T-helper 2 cell treated with Interferon-gamma antibody and Interleukin-4, amounts not matched to agents 5 μg/mL and 100 μg/mL, for 36 hours (primary cell): ENCODE results near the gene CHCHD3.

ENCODE experiments used
- DNase-seq: peaks from one replicate; pipeline ENCODE4 v3.0.0; 2021; ENCODE audit warnings: low spot score
- H3K27ac Mint-ChIP-seq: one replicate; pipeline ENCODE4 v1.8.0; 2021; ENCODE audit warnings: mild to moderate bottlenecking, mixed read lengths
- H3K27me3 Mint-ChIP-seq: one replicate; pipeline ENCODE4 v1.8.0; 2021; ENCODE audit warnings: low read depth, mixed read lengths
- H3K36me3 Mint-ChIP-seq: one replicate; pipeline ENCODE4 v1.8.0; 2021; ENCODE audit warnings: low read depth, mixed read lengths
- H3K4me1 Mint-ChIP-seq: one replicate; pipeline ENCODE4 v1.8.0; 2021; ENCODE audit warnings: low read depth, mixed read lengths
- H3K4me3 Mint-ChIP-seq: one replicate; pipeline ENCODE4 v1.8.0; 2022; ENCODE audit warnings: mild to moderate bottlenecking, moderate library complexity, mixed read lengths
- H3K9me3 Mint-ChIP-seq: one replicate; pipeline ENCODE4 v1.8.0; 2021; ENCODE audit warnings: mixed read lengths

CHCHD3 gene

GRCh38 chr7:133023370-133024071 is 58.4 kb downstream of the CHCHD3 start:
- Mint-ChIP-seq H3K27ac (no peak overlapping the region), H3K36me3 (peaks cover 13% of the 10 kb centered on the region), H3K4me3 (no peak overlapping the region), H3K4me1 (no peaks in the 10 kb centered on the region), H3K27me3 (no peaks in the 10 kb centered on the region), H3K9me3 (no peaks in the 10 kb centered on the region)
- no peak for DNase-seq

- Mint-ChIP-seq H3K9me3 (no peaks in the 10 kb centered on the region), H3K27me3 (no peaks in the 10 kb centered on the region), H3K27ac (no peak overlapping the region), H3K4me1 (no peaks in the 10 kb centered on the region), H3K36me3 (peaks cover 13% of the 10 kb centered on the region), H3K4me3 (no peak overlapping the region)
- DNase-seq, result no peak
Measured at GRCh38 chr7:133022661-133023060, 59.2 kb downstream of the CHCHD3 start.

GRCh38 chr7:133021196-133021595 is 60.7 kb downstream of the CHCHD3 start:
- Mint-ChIP-seq H3K9me3 (no peaks in the 10 kb centered on the region), H3K27ac (no peak overlapping the region), H3K4me1 (no peaks in the 10 kb centered on the region), H3K36me3 (peaks cover 10% of the 10 kb centered on the region), H3K27me3 (no peaks in the 10 kb centered on the region), H3K4me3 (no peak overlapping the region)
- no peak for DNase-seq

- H3K27me3 Mint-ChIP-seq, result no peaks in the 10 kb centered on the region
- DNase-seq, result no peak
- peaks cover 12% of the 10 kb centered on the region for H3K36me3 Mint-ChIP-seq
- no peaks in the 10 kb centered on the region for H3K9me3 Mint-ChIP-seq
- no peak overlapping the region for H3K4me3 Mint-ChIP-seq
- no peak overlapping the region for H3K27ac Mint-ChIP-seq
- no peaks in the 10 kb centered on the region for H3K4me1 Mint-ChIP-seq
Measured at GRCh38 chr7:133020496-133020895, 61.4 kb downstream of the CHCHD3 start.

- Mint-ChIP-seq H3K4me1 (no peaks in the 10 kb centered on the region), H3K27me3 (no peaks in the 10 kb centered on the region), H3K4me3 (no peak overlapping the region), H3K9me3 (no peaks in the 10 kb centered on the region), H3K27ac (no peak overlapping the region), H3K36me3 (peaks cover 12% of the 10 kb centered on the region)
- DNase-seq, result no peak
Measured at GRCh38 chr7:133019590-133019989, 62.3 kb downstream of the CHCHD3 start.

GRCh38 chr7:133016604-133017003 is 65.3 kb downstream of the CHCHD3 start:
- H3K27me3 Mint-ChIP-seq, result no peaks in the 10 kb centered on the region
- H3K27ac Mint-ChIP-seq, result no peak overlapping the region
- no peak overlapping the region for H3K4me3 Mint-ChIP-seq
- peaks cover 8% of the 10 kb centered on the region for H3K36me3 Mint-ChIP-seq
- no peaks in the 10 kb centered on the region for H3K9me3 Mint-ChIP-seq
- DNase-seq, result no peak
- no peaks in the 10 kb centered on the region for H3K4me1 Mint-ChIP-seq

- Mint-ChIP-seq H3K27me3 (no peaks in the 10 kb centered on the region), H3K4me1 (no peaks in the 10 kb centered on the region), H3K4me3 (no peak overlapping the region), H3K27ac (no peak overlapping the region), H3K9me3 (no peaks in the 10 kb centered on the region), H3K36me3 (peaks cover 3% of the 10 kb centered on the region)
- DNase-seq, result no peak
Measured at GRCh38 chr7:133015888-133016287, 66.0 kb downstream of the CHCHD3 start.

GRCh38 chr7:133011746-133012145 is 70.1 kb downstream of the CHCHD3 start:
- no peaks in the 10 kb centered on the region for H3K4me1 Mint-ChIP-seq
- H3K27me3 Mint-ChIP-seq, result no peaks in the 10 kb centered on the region
- no peaks in the 10 kb centered on the region for H3K9me3 Mint-ChIP-seq
- peaks cover 3% of the 10 kb centered on the region for H3K36me3 Mint-ChIP-seq
- no peak for DNase-seq
- no peak overlapping the region for H3K27ac Mint-ChIP-seq
- no peak overlapping the region for H3K4me3 Mint-ChIP-seq

GRCh38 chr7:133009426-133010252 is 72.3 kb downstream of the CHCHD3 start:
- H3K27me3 Mint-ChIP-seq, result no peaks in the 10 kb centered on the region
- no peaks in the 10 kb centered on the region for H3K36me3 Mint-ChIP-seq
- no peak overlapping the region for H3K27ac Mint-ChIP-seq
- H3K9me3 Mint-ChIP-seq, result no peaks in the 10 kb centered on the region
- H3K4me1 Mint-ChIP-seq, result no peaks in the 10 kb centered on the region
- H3K4me3 Mint-ChIP-seq, result no peak overlapping the region
- DNase-seq, result no peak

GRCh38 chr7:133007961-133008360 is 73.9 kb downstream of the CHCHD3 start:
- Mint-ChIP-seq H3K4me1 (peaks cover 2% of the 10 kb centered on the region), H3K36me3 (peaks cover 2% of the 10 kb centered on the region)

GRCh38 chr7:133003052-133003910 is 78.6 kb downstream of the CHCHD3 start:
- Mint-ChIP-seq H3K4me3 (no peak overlapping the region), H3K4me1 (peaks cover 11% of the 10 kb centered on the region), H3K36me3 (peaks cover 2% of the 10 kb centered on the region), H3K27ac (no peak overlapping the region), H3K27me3 (no peaks in the 10 kb centered on the region), H3K9me3 (no peaks in the 10 kb centered on the region)
- no peak for DNase-seq

More at GRCh38 chr7:133007961-133008360, 73.9 kb downstream of the CHCHD3 start:
- H3K27me3 Mint-ChIP-seq, result no peaks in the 10 kb centered on the region
- no peaks in the 10 kb centered on the region for H3K9me3 Mint-ChIP-seq
- H3K27ac Mint-ChIP-seq, result no peak overlapping the region
- no peak overlapping the region for H3K4me3 Mint-ChIP-seq
- DNase-seq, result no peak

GRCh38 chr7:133001727-133002126 is 80.2 kb downstream of the CHCHD3 start:
- Mint-ChIP-seq H3K4me1 (peaks cover 11% of the 10 kb centered on the region), H3K27me3 (no peaks in the 10 kb centered on the region), H3K9me3 (no peaks in the 10 kb centered on the region), H3K36me3 (peaks cover 2% of the 10 kb centered on the region), H3K4me3 (no peak overlapping the region), H3K27ac (no peak overlapping the region)
- no peak for DNase-seq

- Mint-ChIP-seq H3K9me3 (no peaks in the 10 kb centered on the region), H3K27ac (no peak overlapping the region), H3K4me1 (peaks cover 11% of the 10 kb centered on the region), H3K27me3 (no peaks in the 10 kb centered on the region), H3K36me3 (peaks cover 2% of the 10 kb centered on the region), H3K4me3 (no peak overlapping the region)
- no peak for DNase-seq
Measured at GRCh38 chr7:132999845-133000244, 82.0 kb downstream of the CHCHD3 start.

GRCh38 chr7:132998763-132999162 is 83.1 kb downstream of the CHCHD3 start:
- Mint-ChIP-seq H3K9me3 (no peaks in the 10 kb centered on the region), H3K27me3 (no peaks in the 10 kb centered on the region), H3K36me3 (no peaks in the 10 kb centered on the region), H3K4me3 (no peak overlapping the region), H3K27ac (no peak overlapping the region), H3K4me1 (peaks cover 9% of the 10 kb centered on the region)
- no peak for DNase-seq
